Cerebellar nuclear complex (tissue), 1 donor: ENCODE results near the gene BCL10.

ENCODE experiments used
- DNase-seq, 2 experiments: peaks; one replicate each; lab custom pipeline; 2025; lab: John Stamatoyannopoulos, UW

BCL10 gene

GRCh38 chr1:85297855-85298629, 21.6 kb upstream of the BCL10 start:
- no peak for DNase-seq

- DNase-seq = no peak
These were observed 21.1 kb upstream of the BCL10 start for GRCh38 chr1:85297538-85297854.

GRCh38 chr1:85296980-85297379, 20.5 kb upstream of the BCL10 start:
- DNase-seq = no peak

- no peak for DNase-seq
These were observed 19.2 kb upstream of the BCL10 start for GRCh38 chr1:85295654-85296053.

GRCh38 chr1:85295006-85295431, 18.6 kb upstream of the BCL10 start:
- no peak for DNase-seq

- no peak for DNase-seq
These were observed 14.4 kb upstream of the BCL10 start for GRCh38 chr1:85290826-85291225.

- no peak for DNase-seq
These were observed 13.5 kb upstream of the BCL10 start for GRCh38 chr1:85289848-85290335.

GRCh38 chr1:85289207-85289847, 12.9 kb upstream of the BCL10 start:
- DNase-seq = no peak

GRCh38 chr1:85284202-85284601, 7.8 kb upstream of the BCL10 start:
- DNase-seq = no peak

GRCh38 chr1:85283475-85284199, 7.2 kb upstream of the BCL10 start:
- no peak for DNase-seq

- DNase-seq = no peak
These were observed 6.0 kb upstream of the BCL10 start for GRCh38 chr1:85282424-85282823.

- DNase-seq = no peak
These were observed 4.2 kb upstream of the BCL10 start for GRCh38 chr1:85280636-85281035.

GRCh38 chr1:85279458-85280080, 3.1 kb upstream of the BCL10 start:
- no peak for DNase-seq

GRCh38 chr1:85278853-85279314, 2.5 kb upstream of the BCL10 start:
- DNase-seq = no peak

GRCh38 chr1:85277802-85278201, 1.4 kb upstream of the BCL10 start:
- no peak for DNase-seq

- no peak for DNase-seq
These were observed 677 bp upstream of the BCL10 start for GRCh38 chr1:85276978-85277639.

GRCh38 chr1:85275701-85276214, 674 bp downstream of the BCL10 start:
- no peak for DNase-seq

GRCh38 chr1:85274969-85275453, 1.4 kb downstream of the BCL10 start:
- DNase-seq = no peak

- no peak for DNase-seq
These were observed 3.0 kb downstream of the BCL10 start for GRCh38 chr1:85273397-85273796.

GRCh38 chr1:85268801-85269585, 7.4 kb downstream of the BCL10 start:
- no peak for DNase-seq

GRCh38 chr1:85267313-85267712, 9.1 kb downstream of the BCL10 start:
- DNase-seq = no peak
